DND-41 (cell line): ENCODE results near the gene ACOT12.

Source experiments
- CTCF ChIP-seq: IDR thresholded peaks from 2 replicates; pipeline ENCODE4 v1.5.1; 2012; ENCODE audit warnings: borderline replicate concordance, low read length, moderate library complexity, mild to moderate bottlenecking; ENCODE audit not compliant: poor library complexity, severe bottlenecking; ENCODE audit errors: extremely low read depth
- EZH2 ChIP-seq: IDR thresholded peaks from 3 replicates; pipeline ENCODE4 v1.6.1; 2012; ENCODE audit warnings: borderline replicate concordance, low read depth, mild to moderate bottlenecking, moderate library complexity, low read length, inconsistent platforms; ENCODE audit not compliant: severe bottlenecking

GRCh38 chr5:81388169-81388568 lies 5.8 kb downstream of the ACOT12 start:
- TF ChIP-seq CTCF (no peak), EZH2 (no peak)
